HG02884 (cell line): ENCODE data around the gene SEPTIN12.
"Not testable (repeated sequence)": the region's sequence is repeated elsewhere in the genome, so short reads cannot be mapped to it uniquely, and the experiment has no call there.

Experiments
- ATAC-seq: cut with Tn5 transposase; IDR thresholded peaks from one replicate; pipeline ENCODE4 v1.9.1; 2021; ENCODE audit warnings: mild to moderate bottlenecking, moderate library complexity; ENCODE audit not compliant: unreplicated experiment

Gene SEPTIN12

DNA sequence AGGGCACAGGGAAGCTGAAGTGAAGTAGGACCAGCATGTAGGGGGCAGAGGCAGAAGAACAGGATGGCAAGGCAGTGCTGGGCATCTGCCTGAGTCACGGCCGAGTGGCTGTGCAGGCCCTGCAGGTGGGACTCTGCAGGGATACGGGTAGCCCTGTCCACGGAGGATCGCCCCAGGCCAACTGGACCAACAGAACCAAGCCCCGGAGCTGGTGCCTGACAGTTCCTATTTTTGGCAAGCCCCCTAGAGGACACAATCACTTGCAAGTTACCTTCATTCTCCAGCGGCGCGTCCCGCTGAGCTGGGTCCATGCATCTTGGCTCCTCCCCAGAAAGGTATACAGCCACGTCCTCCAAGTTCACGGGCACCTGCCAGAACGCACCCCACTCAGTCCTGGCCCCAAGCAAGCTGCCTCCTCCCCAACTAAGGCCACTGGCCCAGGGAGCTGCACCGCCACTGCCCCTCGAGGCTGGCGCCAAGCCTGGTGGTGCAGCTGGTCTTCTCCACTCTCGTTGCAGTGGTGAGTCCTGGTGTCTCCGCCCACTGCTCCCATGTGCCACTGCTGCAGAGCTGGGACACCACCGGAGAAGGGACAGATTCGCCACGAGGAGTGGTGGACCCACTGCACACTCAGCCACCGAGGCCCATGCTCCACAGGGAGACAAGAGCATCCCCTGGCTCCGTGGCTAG lies 27.8 kb downstream of the SEPTIN12 start:
- ATAC-seq = no peak

DNA sequence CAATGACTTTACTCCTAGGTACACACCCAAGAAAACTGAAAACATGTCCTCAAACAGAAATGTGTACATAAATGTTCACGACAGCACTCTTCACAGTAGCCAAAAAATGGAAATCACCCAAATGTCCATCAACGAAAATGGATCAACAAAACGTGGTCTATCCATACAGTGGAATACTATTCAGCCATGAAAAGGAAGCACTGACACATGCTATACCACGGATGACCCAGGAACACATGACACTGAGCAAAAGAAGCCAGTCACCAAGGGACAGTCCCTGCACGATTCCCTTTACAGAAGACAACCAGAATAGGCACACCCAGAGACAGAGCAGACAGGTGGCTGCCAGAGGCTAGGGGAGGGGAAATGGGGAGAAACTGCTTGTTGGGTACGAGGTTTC lies 32.5 kb downstream of the SEPTIN12 start:
- no peak for ATAC-seq

DNA sequence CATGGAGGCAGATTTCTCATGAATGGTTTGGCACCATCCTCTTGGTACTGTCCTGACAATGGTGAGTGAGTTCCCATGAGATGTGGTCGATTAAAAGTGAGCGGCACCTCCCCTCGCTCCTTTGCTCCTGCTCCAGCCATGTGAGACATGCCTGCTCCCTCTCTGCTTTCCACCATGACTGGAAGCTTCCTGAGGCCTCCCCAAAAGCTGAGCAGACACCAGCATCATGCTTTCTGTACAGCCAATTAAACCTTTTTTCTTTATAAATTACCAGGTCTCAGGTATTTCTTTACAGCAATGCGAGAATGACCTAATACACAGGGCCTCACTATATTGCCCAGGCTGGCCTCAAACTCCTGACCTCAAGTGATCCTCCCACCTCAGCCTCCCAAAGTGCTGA lies 33.3 kb downstream of the SEPTIN12 start:
- ATAC-seq = no peak

DNA sequence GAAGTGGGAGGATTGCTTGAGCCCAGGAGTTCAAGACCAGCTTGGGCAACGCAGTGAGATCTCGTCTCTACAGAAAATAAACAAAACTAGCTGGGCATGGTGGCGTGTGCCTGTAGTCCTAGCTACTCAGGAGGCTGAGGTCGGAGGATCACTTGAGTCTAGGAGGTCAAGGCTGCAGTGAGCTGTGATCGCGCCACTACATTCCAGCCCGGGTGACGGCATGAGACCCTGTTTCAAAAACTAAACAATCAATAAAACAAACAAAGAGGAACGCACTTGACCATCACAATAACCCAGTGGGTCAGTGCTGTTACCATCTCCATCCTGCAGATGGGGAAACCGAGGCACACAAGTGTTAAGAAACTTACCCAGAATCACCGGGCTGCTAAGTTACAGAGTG lies 34.9 kb downstream of the SEPTIN12 start:
- no peak for ATAC-seq

DNA sequence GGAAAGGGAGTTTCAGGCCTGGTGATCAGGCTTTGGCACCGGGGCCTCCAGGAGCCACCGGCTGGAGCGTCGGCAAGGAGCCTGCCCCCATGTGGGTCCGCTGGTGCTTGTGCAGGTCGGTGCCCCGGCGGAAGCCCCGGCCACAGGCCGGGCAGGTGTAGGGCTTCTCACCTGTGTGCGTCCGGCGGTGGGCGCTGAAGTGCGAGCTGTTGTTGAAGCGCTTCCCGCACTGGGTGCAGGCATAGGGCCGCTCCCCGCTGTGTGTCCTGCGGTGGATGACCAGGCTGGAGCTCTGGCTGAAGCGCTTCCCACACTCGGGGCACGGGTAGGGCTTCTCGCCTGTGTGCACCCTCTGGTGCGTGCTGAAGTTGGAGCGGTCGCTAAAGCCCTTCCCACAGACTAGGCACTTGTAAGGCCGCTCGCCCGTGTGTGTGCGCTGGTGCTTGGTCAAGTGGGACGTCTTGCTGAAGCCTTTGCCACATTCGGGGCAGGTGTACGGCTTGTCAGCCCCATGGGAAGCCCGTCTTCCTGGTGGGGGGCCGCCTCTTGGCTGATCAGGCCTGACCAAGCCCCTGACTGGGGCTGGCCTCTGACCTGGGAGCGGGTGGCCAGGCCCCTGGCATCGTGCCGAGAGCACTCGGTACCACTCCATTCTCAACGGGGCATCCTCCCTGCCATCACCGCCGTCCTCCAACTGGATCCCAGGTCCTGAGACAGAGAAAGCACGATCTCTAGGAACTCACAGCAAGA lies 35.6 kb downstream of the SEPTIN12 start:
- ATAC-seq = no peak

DNA sequence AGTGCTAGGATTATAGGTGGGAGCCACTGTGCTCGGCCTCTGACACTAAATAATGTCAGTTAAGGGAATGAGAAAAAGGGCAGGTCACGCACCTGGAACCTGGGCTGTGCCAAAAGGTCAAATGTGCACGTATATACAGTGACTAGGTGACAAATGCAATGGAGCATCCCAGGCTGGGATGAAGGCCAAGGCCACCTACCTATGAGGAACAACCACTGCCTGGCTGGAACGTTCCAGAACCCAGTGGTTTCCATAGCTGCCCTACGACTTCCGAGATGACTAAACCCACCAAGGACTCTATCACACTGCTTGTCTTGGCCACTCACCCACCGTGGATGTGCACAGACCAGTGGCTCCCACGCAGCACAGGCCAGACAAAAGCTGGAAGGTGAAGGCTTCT lies 37.2 kb downstream of the SEPTIN12 start:
- ATAC-seq = no peak

DNA sequence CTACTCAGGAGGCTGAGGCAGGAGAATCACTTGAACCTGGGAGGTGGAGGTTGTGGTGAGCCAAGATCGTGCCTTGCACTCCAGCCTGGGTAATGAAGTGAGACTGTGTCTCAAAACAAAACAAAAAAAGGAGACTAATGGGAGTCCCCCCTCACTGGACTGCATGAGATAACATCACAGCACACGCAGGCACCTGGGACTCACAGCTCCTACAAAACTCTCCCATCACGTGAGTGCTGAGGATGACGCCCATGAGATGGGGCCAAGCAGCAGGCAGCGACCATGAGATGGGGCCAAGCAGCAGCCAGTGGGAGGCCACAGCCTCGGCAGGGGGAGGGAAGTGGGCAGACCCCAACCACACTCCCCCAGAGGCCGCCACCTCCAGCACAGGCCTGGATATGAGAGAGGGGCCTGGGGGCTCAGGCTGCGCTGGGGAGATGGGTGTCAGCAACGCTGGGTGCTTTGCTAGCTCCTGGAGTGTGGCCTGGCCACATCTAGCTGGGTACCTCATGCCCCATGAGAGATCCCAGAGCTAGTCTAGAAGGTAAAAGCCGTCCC lies 38.4 kb downstream of the SEPTIN12 start:
- ATAC-seq = no peak

DNA sequence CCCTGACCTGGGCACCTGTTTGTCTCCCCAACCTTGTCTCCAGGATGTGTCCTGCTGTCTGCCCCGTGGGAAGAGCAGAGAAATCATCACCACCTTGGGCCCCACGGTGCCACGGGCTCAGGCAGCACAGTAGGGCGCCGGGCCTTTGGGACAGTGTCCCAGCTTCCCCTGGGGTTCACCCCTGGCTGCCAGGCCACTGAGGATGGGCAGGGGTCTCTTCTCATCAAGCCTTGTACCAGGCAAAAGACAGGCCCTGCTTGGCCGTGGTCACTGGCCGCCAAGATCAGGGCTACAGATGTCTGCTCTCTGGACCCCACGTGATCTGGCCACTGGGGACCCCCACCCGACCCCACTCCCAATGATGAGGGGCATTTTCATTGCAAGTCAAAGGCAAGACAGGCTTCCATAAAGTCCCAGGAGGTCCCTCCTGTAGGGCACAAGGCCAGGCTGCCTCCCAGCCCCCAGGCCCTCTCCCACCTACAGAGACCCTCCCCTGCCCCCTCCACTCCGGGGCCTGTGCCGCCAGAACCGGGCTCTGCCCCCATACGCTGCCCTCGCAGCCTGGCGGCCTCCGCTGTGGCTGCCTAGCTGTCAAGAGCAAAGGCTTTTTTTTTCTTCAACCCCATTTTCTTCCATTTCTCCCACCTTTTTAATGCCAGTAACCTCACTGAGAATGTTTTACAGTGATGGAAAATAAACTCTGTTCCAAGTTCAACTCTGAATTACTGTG lies 39.3 kb downstream of the SEPTIN12 start:
- ATAC-seq = no peak

DNA sequence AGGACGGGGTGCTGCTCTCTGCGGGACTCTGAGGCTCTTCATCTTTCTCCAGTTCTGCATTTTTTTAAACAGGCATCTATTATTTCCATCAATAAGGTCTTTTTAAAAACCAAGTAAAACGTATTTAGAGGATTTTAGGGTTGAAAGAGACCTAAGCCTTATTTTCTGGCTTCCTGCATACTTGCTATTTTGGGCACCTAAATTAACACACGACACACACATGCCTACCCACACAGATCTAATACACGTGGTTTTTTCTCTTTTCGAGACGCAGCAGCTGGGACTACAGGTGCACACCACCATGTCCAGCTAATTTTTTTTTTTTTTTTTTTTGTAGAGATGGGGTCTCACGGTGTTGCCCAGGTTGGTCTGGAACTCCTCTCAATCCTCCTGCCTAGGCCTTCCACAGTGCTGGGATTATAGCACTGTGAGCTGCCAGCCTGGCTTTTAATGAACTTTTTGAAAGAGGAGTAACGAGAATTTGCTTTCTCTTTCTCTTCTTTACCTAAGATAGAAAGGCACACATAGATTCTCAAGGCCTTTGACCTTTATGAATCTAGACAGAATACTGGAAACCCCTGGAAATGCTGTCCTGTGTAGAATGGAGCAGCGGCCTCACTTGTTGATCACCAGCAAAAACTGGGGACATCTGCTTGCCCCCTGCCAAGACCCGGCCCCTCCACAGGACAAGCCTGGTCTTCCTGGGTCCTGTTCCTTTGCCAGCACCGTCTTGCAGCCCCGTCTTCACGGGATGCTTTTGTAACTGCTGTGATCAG lies 40.1 kb downstream of the SEPTIN12 start:
- no peak for ATAC-seq

DNA sequence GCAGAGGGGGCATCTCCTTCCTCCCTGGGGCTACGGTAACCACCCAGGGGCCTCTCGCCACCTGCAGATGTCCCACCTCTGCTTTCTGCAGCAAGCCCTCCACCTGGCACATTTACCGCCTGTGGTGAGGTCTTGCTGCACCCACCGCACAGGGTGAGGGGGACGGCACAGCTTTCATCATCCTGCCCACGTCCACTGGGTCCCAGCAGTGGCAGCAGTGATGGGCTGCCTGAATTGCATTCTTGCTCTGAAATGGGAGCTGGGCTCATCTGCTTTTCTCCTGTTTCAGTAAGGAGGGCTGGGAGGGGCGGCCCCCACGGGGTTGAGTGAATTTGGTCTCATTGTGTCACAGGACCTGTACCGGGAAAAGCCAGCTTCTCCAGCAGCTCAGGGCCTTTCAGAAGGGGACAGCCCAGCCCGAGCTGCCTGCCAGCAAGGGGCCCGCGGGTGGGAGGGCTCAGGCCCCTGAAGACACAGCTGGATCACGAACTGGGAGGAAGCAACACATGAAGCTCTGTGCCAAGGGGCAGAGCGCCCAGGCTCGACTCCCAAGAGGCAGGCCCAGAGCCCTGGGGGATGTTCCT lies 41.1 kb downstream of the SEPTIN12 start:
- no peak for ATAC-seq

DNA sequence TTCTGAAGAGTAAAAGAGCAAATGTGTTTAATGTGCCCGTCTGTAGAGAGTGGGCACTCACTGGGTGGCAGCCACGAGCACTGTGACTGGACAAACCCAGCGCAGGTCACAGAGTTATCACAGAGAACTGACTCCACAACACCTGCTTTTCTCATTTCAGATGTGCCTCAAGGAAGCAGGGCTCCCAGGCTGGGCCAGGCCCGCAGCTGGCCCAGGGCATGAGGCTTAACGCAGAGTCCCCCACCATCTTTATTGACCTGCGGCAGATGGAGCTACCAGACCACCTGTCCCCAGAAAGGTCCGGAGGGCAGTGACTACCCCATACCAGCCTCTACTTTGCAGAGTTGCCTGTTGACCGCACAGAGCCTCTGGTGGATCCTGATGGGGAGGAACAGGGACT lies 41.9 kb downstream of the SEPTIN12 start:
- ATAC-seq = no peak

DNA sequence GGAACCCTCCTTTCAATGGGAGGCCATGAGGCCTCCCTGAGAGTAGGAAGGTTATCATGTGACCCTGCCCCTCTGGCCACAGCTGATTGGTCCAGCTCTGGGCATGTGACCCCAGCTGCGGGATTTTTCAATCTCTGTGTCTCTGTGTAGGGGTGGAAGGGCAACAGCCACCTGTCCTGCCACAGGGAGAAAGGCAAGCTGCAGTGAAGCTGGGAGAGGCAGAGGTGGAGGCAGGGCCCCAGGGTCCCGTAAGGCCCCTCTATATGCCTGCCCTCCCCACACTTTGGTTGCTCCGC lies 42.9 kb downstream of the SEPTIN12 start:
- no peak for ATAC-seq

DNA sequence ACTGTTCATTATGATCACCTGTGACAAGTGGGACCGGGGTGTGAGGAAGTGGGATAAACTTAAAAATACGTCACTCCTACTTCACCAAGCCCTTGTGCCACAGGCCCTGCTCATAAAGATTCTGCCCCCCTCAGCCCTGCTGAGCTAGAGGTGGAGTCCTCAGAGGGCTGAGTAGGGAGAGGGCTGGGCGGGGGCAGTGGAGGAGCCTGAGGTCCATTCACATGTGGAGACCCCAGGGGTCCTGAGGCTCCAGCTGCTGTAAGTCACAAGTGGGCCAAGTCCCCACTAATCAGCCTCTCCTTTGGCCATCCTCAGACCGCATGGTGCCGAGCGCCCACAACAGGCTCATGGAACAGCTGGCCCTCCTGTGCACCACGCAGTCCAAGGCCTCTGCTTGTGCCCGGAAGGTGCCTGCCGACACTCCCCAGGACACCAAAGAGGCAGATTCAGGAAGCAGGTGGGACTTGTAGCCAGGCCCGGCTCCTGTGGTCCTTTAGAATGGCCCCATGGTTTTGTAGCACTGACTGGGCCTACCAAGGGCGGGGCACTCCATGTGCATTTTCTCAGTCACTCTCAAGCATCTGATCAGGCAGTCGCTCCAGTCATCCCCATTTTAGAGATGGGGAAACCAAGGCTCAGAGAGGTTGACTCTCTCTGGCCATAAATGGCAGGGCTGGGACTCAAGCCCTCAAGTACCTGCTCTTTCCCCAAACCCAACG lies 43.4 kb downstream of the SEPTIN12 start:
- ATAC-seq = no peak

DNA sequence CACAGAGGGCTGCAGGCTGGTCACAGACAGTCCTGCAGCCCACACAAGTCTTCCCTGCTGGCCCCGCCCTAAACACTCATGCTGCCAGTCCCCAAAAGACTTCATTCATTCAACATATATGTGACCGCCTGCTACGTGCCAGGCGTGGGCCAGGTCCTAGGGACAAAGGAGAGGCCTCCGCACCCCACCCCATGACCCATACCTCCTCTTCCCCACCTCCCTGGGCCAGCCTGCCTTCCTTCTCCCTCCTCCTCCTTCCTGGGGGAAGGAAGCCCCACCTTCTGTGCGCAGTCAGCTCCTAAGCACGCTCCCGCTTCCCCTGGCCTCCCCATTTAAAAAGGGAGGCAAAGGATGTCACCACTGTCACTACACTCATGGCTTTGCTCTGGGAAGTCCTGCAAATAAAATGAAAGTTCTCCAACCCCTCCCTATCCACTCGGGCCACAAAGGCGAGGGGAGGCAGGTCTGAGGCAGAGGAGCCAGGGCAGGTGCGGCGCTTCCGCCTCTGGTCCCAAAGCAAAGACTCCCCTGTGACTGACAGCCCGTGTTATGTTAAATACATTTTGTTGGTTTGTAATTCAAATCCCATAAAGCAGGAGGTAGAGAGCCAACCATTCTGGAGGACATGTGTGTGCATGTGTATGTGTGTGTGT lies 44.8 kb downstream of the SEPTIN12 start:
- ATAC-seq = no peak

DNA sequence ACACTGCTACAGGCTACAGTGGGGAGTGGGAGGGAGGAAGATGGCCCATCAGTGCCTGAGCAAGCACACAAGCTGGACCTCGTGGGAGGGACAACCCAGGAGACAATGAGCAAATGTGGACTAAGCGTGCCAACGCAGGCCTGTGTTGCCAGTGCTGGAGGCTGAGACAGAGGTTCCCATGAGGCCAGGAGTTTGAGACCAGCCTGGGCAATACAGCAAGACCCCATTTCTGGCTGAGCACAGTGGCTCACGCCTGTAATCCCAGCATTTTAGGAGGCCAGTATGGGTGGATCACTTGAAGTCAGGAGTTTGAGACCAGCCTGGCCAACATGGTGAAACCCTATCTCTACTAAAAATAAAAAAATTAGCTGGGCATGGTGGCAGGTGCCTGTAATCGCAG lies 49.8 kb downstream of the SEPTIN12 start:
- not testable (repeated sequence) for ATAC-seq

DNA sequence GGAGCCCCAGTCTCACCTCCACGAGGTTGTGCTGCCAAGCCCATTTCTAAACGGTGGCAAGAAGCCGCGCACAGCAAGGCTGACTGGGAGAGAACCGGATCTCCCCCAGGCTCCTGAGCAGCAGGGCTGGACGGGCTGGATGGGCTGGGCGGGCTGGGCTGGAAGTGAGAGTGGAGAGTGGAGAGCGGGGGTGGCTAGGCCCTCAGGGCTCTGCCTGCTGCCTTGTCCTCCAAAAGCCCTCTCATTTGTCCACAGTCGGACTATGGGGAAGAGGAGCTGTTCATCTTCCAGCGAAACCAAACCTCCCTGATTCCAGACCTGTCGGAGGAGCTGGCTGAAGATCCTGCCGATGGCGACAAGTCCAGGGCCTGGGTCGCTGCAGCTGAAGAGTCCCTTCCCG lies 50.6 kb downstream of the SEPTIN12 start:
- no peak for ATAC-seq

DNA sequence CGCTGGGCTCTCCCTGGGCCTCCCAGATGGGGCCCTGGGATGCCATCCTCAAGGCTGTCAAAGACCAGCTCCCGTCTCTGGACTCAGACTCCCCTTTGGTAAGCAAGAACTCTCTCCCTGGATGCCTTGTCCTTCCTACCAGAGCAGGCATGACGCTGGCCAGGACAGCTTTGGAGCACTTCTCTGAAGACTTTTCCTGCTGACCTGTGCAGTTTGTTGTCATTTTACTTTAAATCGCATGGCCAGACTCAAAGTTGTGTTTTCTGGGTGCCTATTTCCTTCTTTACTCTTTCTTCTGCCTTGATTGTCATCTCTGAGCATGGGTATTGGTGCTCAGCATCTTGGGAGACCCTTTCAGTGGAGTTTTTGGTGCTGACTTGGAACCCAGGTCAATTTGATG lies 51.6 kb downstream of the SEPTIN12 start:
- ATAC-seq = no peak

DNA sequence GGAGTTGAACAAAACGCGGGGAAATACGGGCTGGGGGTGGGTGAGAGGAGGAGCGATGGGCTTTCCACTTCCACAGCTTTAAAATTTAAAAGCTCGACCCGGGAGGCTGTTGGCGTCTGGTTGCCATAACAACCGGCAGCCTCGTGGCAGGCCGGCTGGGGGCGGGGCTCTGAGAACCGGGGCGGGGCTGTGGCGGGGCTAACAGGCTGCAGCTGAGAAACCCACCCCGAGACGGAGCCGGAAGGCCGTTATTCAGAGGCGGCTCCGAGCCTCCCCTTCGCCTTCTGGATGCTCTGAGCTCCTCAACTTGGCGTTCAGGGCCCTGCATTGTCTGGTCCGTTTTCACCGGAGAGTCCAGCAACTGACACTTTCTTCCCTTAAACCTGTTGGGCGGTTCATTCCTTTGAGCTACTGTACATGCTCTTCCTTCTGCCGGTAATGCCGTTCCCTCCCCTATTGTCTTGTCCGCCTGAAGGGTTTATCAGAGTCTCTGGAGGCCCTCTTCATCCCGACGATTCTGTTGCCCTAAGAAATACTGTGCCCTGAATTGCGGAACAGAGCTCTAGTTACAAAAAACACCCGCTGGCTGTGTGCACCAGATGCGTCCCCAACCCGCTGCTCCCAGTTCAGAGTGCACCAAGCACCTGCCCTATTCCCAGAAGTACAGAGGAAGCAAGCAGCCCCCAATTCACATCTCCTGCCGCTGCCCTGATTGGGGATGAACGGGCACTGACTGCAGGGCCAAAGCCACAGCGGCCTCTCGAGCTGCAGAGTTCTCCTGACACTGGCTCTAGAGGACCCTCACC lies 53.2 kb downstream of the SEPTIN12 start:
- peak; percentile 66 for ATAC-seq
